Neural progenitor cell (in vitro differentiated cells): ENCODE results near the gene MCCC1.

Experiments
- CTCF ChIP-seq: fragments of 200-600 bp; sonication (generic); IDR thresholded peaks from 2 replicates; pipeline ENCODE4 v1.5.1; 2017; ENCODE audit warnings: antibody characterized with exemption, mild to moderate bottlenecking
- EZH2phosphoT487 ChIP-seq: fragments of 200-600 bp; sonication (generic); IDR thresholded peaks from 2 replicates; pipeline ENCODE4 v1.6.1; 2017; ENCODE audit warnings: antibody characterized with exemption

- TF ChIP-seq CTCF, result no peak
- no peak for TF ChIP-seq EZH2phosphoT487
These were observed 118.3 kb downstream of the MCCC1 start for GRCh38 chr3:182981038-182981380.
